Adrenal gland (tissue), 12 donors: Measurements from ENCODE around the gene DLGAP4. TPM values are rescaled to one million over a fixed set of nuclear protein-coding genes. Genes with fewer than 3 reads are reported as not detected.

Experiments
- DNase-seq, 7 donors: peaks; one replicate each; pipeline ENCODE4 v3.0.0-alpha.2; 2019 to 2020
- H3K27ac ChIP-seq, 5 donors: fragments of 200-600 bp; sonication (generic) in 4 of 5; 1 replicate in 3 of 5; 2 replicates in 2 of 5; pipeline versions ENCODE4 v1.5.1 to v1.8.0; 2016 to 2020; ENCODE audit warnings: mild to moderate bottlenecking in 1 of 5
- H3K27me3 ChIP-seq: fragments of 200-600 bp; 2 replicates; pipeline ENCODE4 v1.8.0; 2021
- H3K36me3 ChIP-seq, 2 donors: fragments of 200-600 bp; replicated peaks in 1 of 2; 1 replicate in 1 of 2; 2 replicates in 1 of 2; pipeline versions ENCODE4 v1.5.1 to v1.8.0; 2018 to 2022
- H3K4me1 ChIP-seq, 2 donors: fragments of 200-600 bp; replicated peaks in 1 of 2; 1 replicate in 1 of 2; 2 replicates in 1 of 2; pipeline versions ENCODE4 v1.5.1 to v1.8.0; 2018 to 2021
- H3K4me3 ChIP-seq, 4 donors: fragments of 200-600 bp; sonication (generic) in 3 of 4; one replicate each; pipeline ENCODE4 v1.5.1; 2016 to 2018
- H3K9me3 ChIP-seq, 3 donors: fragments of 200-600 bp; sonication (generic) in 1 of 3; replicated peaks in 1 of 3; 1 replicate in 2 of 3; 2 replicates in 1 of 3; pipeline versions ENCODE4 v1.5.1 to v1.8.0; 2016 to 2021
- POLR2A ChIP-seq, 2 donors: fragments of 450-650 bp; IDR thresholded peaks; one replicate each; pipeline ENCODE4 v1.6.1; 2017; ENCODE audit warnings: antibody characterized with exemption in 2 of 2, mild to moderate bottlenecking in 2 of 2, moderate library complexity in 1 of 2
- WGBS, 4 donors: extraction: QIAGEN DNeasy Blood & Tissue Kit in 2 of 4; methylation state at CpG; one replicate each; pipeline versions ENCODE4 v1.1.5 to v1.1.7; 2013 to 2017; 5-methylcytosine and 5-hydroxymethylcytosine counted together
- intact Hi-C, 2 donors: fragments of 100-400 bp; cut with DNase I; formaldehyde crosslinking; loops; one replicate each; pipeline versions ENCODE4 v1.14.1 to v1.15.0; 2022 to 2023
- polyA plus RNA-seq, 3 donors: library from polyadenylated mRNA; stranded (reverse); fragments of 200-250 nt in 2 of 3; fragments of 350-450 nt in 1 of 3; fragmentation: Illumina TruSeq in 1 of 3; extraction: RNeasy Lipid Tissue Mini Kit (QIAGEN cat#74804) in 1 of 3; gene quantifications; one replicate each; pipeline ENCODE4 v1.2.3, GENCODE V29; 2013 to 2014
- total RNA-seq, 9 donors: library from RNA; depleted of rRNA in 4 of 9; stranded (reverse); fragments of >200 nt in 4 of 9; fragments of 120-200 nt in 1 of 9; fragmentation: NEBNext Ultra II Directional in 1 of 9; extraction: Animal tissue kit (Norgen Biotek cat#: 25700) in 1 of 9; gene quantifications; one replicate each; pipeline versions ENCODE4 v1.1.0 to v1.2.4, GENCODE V29; 2013 to 2023
- TF ChIP-seq, protein P1 (sequence below), 6 experiments: fragments of 450-650 bp in 4 of 6; fragments of 200-600 bp in 2 of 6; sonication (generic) in 1 of 6; IDR thresholded peaks; 1 replicate in 5 of 6; 2 replicates in 1 of 6; pipeline versions ENCODE4 v1.5.1 to v1.8.0; 2016 to 2021; ENCODE audit warnings: antibody characterized with exemption in 6 of 6, mild to moderate bottlenecking in 2 of 6, moderate library complexity in 1 of 6
- donor health status: healthy with polysubstance abuse.
- donor health status: Bipolar disorder and iron deficiency.
- donor health status: DM: yes; HTN: yes; CAD: no.
- donor health status: DM: no; HTN: no; CAD: no.
- donor health status: DM: no; HTN: no; CAD: no.
- donor health status: DM: yes; HTN: yes; CAD: no.

Gene DLGAP4
- total and polyA plus RNA-seq, 12 donors: 13.5 to 95.2 (median 64.0) TPM

DNA sequence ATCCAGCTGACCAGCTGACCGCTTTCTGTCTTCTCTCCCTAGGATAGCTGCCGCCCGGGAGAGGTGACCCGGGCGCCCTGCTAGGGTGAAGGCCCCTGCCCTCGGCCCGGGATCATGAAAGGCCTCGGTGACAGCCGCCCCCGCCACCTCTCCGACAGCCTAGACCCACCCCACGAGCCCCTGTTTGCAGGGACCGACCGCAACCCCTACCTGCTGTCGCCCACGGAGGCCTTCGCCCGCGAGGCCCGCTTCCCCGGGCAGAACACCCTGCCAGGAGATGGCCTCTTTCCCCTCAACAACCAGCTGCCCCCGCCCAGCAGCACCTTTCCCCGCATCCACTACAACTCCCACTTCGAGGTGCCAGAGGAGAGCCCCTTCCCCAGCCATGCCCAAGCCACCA lies 125.5 kb downstream of the DLGAP4 start:
- Histone ChIP-seq H3K4me1 (peaks cover 0 to 6% of the 10 kb centered on the region in 2 donors), H3K27ac (no peak overlapping the region), H3K9me3 (no peaks in the 10 kb centered on the region), H3K27me3 (no peaks in the 10 kb centered on the region), H3K4me3 (no peak overlapping the region), H3K36me3 (no peaks in the 10 kb centered on the region)
- intact Hi-C loops: no loop called here
- DNase-seq: no peak
- no peak for TF ChIP-seq POLR2A (IDR thresholded peaks at IDR 0.05)
- TF ChIP-seq, protein P1, sequence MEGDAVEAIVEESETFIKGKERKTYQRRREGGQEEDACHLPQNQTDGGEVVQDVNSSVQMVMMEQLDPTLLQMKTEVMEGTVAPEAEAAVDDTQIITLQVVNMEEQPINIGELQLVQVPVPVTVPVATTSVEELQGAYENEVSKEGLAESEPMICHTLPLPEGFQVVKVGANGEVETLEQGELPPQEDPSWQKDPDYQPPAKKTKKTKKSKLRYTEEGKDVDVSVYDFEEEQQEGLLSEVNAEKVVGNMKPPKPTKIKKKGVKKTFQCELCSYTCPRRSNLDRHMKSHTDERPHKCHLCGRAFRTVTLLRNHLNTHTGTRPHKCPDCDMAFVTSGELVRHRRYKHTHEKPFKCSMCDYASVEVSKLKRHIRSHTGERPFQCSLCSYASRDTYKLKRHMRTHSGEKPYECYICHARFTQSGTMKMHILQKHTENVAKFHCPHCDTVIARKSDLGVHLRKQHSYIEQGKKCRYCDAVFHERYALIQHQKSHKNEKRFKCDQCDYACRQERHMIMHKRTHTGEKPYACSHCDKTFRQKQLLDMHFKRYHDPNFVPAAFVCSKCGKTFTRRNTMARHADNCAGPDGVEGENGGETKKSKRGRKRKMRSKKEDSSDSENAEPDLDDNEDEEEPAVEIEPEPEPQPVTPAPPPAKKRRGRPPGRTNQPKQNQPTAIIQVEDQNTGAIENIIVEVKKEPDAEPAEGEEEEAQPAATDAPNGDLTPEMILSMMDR (IDR thresholded peaks at IDR 0.05): no peak
- 92 to 93% (median 92%) methylated on average over 11 to 24 of the region's 24 CpGs for WGBS, 4 donors

GRCh38 chr20:36432096-36432495 lies 126.0 kb downstream of the DLGAP4 start:
- Histone ChIP-seq H3K27ac (no peak overlapping the region), H3K4me1 (peaks cover 0 to 6% of the 10 kb centered on the region in 2 donors), H3K4me3 (no peak overlapping the region), H3K36me3 (no peaks in the 10 kb centered on the region), H3K9me3 (no peaks in the 10 kb centered on the region), H3K27me3 (no peaks in the 10 kb centered on the region)
- 93 to 100% (median 97%) methylated on average over 2 to 23 of the region's 23 CpGs for WGBS, 4 donors
- no peak for TF ChIP-seq POLR2A (IDR thresholded peaks at IDR 0.05)
- TF ChIP-seq, protein P1 (IDR thresholded peaks at IDR 0.05): no peak
- intact Hi-C loops: no loop called here
- DNase-seq: no peak

- Histone ChIP-seq H3K4me3 (no peak overlapping the region), H3K36me3 (no peaks in the 10 kb centered on the region), H3K4me1 (peaks cover 0 to 6% of the 10 kb centered on the region in 2 donors), H3K9me3 (no peaks in the 10 kb centered on the region), H3K27ac (no peak overlapping the region), H3K27me3 (no peaks in the 10 kb centered on the region)
- no peak for DNase-seq
- intact Hi-C loops: no loop called here
- TF ChIP-seq, protein P1 (IDR thresholded peaks at IDR 0.05): no peak
- TF ChIP-seq POLR2A (IDR thresholded peaks at IDR 0.05): no peak
- 74 to 90% (median 81%) methylated on average over 2 of the region's 2 CpGs for WGBS, 4 donors
These were observed 128.2 kb downstream of the DLGAP4 start for GRCh38 chr20:36434383-36434782.

DNA sequence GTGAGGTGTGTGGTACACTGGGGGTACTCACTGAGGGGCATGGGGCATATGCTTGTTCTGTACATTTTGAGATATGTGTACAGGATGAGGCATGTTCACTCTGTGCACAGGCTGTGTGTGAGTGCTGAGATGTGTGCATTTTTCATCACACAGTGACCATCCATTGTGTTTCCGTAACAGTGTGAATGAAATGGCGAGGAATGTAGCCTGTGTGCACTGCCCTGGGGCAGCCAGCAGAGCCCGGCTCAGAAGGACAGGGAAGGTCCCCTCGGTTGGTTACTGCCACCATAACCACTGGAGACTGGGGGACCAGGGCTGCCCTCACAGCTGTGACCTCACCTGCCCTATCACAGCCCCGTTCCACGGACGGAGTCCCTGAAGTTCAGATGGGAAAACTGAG lies 129.0 kb downstream of the DLGAP4 start:
- intact Hi-C loops: loop anchor here in 1 of 2 donors (5.0 kb wide), 1 partner anchor 223 kb away; no protein-coding TSS in a partner anchor
- no peaks in the 10 kb centered on the region for H3K9me3 ChIP-seq
- H3K27ac ChIP-seq: no peak overlapping the region
- TF ChIP-seq, protein P1 (IDR thresholded peaks at IDR 0.05): no peak
- no peak for TF ChIP-seq POLR2A (IDR thresholded peaks at IDR 0.05)
- no peaks in the 10 kb centered on the region for H3K27me3 ChIP-seq
- H3K36me3 ChIP-seq: no peaks in the 10 kb centered on the region
- 85 to 92% (median 91%) methylated on average over 2 to 7 of the region's 7 CpGs for WGBS, 4 donors
- no peak for DNase-seq
- H3K4me3 ChIP-seq: no peak overlapping the region
- H3K4me1 ChIP-seq: peaks cover 0 to 6% of the 10 kb centered on the region in 2 donors
